ENCODE results near the gene TRIM52.
"Not testable (repeated sequence)": the region's sequence is repeated elsewhere in the genome, so short reads cannot be mapped to it uniquely, and the experiment has no call there.

TRIM52 gene

GRCh38 chr5:181260720-181261319, at the start of gene TRIM52:
Gene TRIM52 (minus strand): TSS chr5:181261143. CDS start chr5:181260813, 330 bp downstream.
- no peak for DNase-seq

- not testable (repeated sequence) for DNase-seq
Observed at GRCh38 chr5:181287331-181287730, 26.4 kb upstream of the TRIM52 start.

- DNase-seq = not testable (repeated sequence)
Observed at GRCh38 chr5:181285962-181286705, 25.2 kb upstream of the TRIM52 start.

- DNase-seq = not testable (repeated sequence)
Observed at GRCh38 chr5:181283841-181284755, 23.2 kb upstream of the TRIM52 start.

- no peak for DNase-seq
Observed at GRCh38 chr5:181283347-181283746, 22.4 kb upstream of the TRIM52 start.

GRCh38 chr5:181282874-181283273, 21.9 kb upstream of the TRIM52 start:
- DNase-seq = no peak

- not testable (repeated sequence) for DNase-seq
Observed at GRCh38 chr5:181282415-181282814, 21.5 kb upstream of the TRIM52 start.

GRCh38 chr5:181281984-181282316, 21.0 kb upstream of the TRIM52 start:
- no peak for DNase-seq

- DNase-seq = no peak
Observed at GRCh38 chr5:181281077-181281983, 20.4 kb upstream of the TRIM52 start.

- DNase-seq = no peak
Observed at GRCh38 chr5:181280251-181280762, 19.4 kb upstream of the TRIM52 start.

- not testable (repeated sequence) for DNase-seq
Observed at GRCh38 chr5:181273433-181273744, 12.4 kb upstream of the TRIM52 start.

- DNase-seq = no peak
Observed at GRCh38 chr5:181271081-181271480, 10.1 kb upstream of the TRIM52 start.

GRCh38 chr5:181267907-181268306, 7.0 kb upstream of the TRIM52 start:
- DNase-seq = not testable (repeated sequence)

GRCh38 chr5:181267291-181267904, 6.5 kb upstream of the TRIM52 start:
- DNase-seq = not testable (repeated sequence)

GRCh38 chr5:181265092-181265671, 4.2 kb upstream of the TRIM52 start:
- no peak for DNase-seq

GRCh38 chr5:181263633-181264032, 2.7 kb upstream of the TRIM52 start:
- DNase-seq = no peak

GRCh38 chr5:181261320-181262049, 542 bp upstream of the TRIM52 start:
- DNase-seq = no peak

GRCh38 chr5:181259974-181260719, 796 bp downstream of the TRIM52 start:
- no peak for DNase-seq

- DNase-seq = no peak
Observed at GRCh38 chr5:181259283-181259682, 1.7 kb downstream of the TRIM52 start.

Measured in hypothalamus (tissue), 51 donors.